ENCODE measurements around the gene MYO1H. TPM values are rescaled to one million over a fixed set of nuclear protein-coding genes. Genes with fewer than 3 reads are reported as not detected.

The MYO1H gene
- total and polyA plus RNA-seq, 2 of the 13 experiments (the other 11 are each of a cell fraction or from before 2014, with no cell fraction given): not detected

DNA sequence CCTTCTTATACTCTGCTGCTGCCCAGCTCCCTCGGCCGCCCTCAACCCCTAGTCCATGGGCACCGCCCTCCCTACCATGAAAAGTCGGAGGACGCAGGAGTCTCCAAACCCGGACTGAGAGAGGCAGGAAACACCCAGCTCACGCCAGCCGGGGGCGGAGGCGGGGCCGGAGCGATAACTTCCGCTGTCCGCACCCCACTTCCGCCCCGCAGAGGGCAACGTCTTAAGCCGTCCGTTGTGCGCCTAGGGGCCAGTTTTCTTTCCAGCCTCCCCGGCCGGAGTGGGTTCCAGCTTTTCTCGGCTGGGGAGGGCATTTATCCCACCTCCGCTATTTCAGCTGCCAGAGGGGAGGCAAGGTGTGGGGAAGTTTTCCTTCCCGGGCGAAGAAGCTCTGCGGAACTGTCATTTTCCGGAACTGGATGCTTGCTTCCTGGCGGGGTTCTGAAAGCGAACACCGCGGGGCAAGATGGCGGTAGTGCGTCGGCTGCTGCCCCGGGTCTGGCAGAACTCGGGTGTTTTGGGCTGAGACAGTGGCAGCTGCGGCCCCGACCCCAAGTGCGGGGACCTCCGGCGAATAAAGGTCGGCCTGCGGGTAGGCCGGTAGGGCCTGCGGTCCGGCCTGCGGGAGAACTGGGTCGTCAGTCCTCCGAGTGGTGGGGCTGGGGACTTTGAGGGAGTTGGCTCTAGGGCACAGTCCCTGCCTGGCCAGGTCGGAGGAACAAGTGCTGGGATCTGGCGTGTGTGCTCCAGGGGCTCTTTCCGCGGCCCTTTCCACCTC lies 129.7 kb downstream of the MYO1H start, which contains the start of the genes KCTD10 and UBE3B (continued):
- 0 out of 2 replicates have a peak, but pooled peaks have one; percentile 60 for TF ChIP-seq BRCA1 (CRISPR knock-in tag; IDR thresholded peaks at IDR 0.05)
- TF ChIP-seq ZNF20 (CRISPR knock-in tag; IDR thresholded peaks at IDR 0.05): peak; percentile 86; the same call in 1 of the 2 replicates
- TF ChIP-seq SOX13 (IDR thresholded peaks at IDR 0.05): no peak
- no peak for TF ChIP-seq SOX13 (CRISPR knock-in tag; conservative IDR thresholded peaks at IDR 0.05 in 1 of 2, IDR thresholded peaks at IDR 0.05 in 1 of 2)
- TF ChIP-seq NBN (conservative IDR thresholded peaks at IDR 0.05): no peak
- TF ChIP-seq, protein P1, sequence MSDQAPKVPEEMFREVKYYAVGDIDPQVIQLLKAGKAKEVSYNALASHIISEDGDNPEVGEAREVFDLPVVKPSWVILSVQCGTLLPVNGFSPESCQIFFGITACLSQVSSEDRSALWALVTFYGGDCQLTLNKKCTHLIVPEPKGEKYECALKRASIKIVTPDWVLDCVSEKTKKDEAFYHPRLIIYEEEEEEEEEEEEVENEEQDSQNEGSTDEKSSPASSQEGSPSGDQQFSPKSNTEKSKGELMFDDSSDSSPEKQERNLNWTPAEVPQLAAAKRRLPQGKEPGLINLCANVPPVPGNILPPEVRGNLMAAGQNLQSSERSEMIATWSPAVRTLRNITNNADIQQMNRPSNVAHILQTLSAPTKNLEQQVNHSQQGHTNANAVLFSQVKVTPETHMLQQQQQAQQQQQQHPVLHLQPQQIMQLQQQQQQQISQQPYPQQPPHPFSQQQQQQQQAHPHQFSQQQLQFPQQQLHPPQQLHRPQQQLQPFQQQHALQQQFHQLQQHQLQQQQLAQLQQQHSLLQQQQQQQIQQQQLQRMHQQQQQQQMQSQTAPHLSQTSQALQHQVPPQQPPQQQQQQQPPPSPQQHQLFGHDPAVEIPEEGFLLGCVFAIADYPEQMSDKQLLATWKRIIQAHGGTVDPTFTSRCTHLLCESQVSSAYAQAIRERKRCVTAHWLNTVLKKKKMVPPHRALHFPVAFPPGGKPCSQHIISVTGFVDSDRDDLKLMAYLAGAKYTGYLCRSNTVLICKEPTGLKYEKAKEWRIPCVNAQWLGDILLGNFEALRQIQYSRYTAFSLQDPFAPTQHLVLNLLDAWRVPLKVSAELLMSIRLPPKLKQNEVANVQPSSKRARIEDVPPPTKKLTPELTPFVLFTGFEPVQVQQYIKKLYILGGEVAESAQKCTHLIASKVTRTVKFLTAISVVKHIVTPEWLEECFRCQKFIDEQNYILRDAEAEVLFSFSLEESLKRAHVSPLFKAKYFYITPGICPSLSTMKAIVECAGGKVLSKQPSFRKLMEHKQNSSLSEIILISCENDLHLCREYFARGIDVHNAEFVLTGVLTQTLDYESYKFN (CRISPR knock-in tag; conservative IDR thresholded peaks at IDR 0.05): peak; percentile 23; the same call in 1 of the 2 replicates
- TF ChIP-seq ZNF549 (CRISPR knock-in tag; IDR thresholded peaks at IDR 0.05): no peak
- TF ChIP-seq ONECUT2 (CRISPR knock-in tag; IDR thresholded peaks at IDR 0.05): no peak
- TF ChIP-seq ZNF460 (CRISPR knock-in tag; IDR thresholded peaks at IDR 0.05; ENCODE audit: borderline replicate concordance): no peak
- TF ChIP-seq, protein P2, sequence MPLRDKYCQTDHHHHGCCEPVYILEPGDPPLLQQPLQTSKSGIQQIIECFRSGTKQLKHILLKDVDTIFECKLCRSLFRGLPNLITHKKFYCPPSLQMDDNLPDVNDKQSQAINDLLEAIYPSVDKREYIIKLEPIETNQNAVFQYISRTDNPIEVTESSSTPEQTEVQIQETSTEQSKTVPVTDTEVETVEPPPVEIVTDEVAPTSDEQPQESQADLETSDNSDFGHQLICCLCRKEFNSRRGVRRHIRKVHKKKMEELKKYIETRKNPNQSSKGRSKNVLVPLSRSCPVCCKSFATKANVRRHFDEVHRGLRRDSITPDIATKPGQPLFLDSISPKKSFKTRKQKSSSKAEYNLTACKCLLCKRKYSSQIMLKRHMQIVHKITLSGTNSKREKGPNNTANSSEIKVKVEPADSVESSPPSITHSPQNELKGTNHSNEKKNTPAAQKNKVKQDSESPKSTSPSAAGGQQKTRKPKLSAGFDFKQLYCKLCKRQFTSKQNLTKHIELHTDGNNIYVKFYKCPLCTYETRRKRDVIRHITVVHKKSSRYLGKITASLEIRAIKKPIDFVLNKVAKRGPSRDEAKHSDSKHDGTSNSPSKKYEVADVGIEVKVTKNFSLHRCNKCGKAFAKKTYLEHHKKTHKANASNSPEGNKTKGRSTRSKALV (CRISPR knock-in tag; IDR thresholded peaks at IDR 0.05): 0 out of 2 replicates have a peak, but pooled peaks have one; percentile 47
- TF ChIP-seq, protein P3, sequence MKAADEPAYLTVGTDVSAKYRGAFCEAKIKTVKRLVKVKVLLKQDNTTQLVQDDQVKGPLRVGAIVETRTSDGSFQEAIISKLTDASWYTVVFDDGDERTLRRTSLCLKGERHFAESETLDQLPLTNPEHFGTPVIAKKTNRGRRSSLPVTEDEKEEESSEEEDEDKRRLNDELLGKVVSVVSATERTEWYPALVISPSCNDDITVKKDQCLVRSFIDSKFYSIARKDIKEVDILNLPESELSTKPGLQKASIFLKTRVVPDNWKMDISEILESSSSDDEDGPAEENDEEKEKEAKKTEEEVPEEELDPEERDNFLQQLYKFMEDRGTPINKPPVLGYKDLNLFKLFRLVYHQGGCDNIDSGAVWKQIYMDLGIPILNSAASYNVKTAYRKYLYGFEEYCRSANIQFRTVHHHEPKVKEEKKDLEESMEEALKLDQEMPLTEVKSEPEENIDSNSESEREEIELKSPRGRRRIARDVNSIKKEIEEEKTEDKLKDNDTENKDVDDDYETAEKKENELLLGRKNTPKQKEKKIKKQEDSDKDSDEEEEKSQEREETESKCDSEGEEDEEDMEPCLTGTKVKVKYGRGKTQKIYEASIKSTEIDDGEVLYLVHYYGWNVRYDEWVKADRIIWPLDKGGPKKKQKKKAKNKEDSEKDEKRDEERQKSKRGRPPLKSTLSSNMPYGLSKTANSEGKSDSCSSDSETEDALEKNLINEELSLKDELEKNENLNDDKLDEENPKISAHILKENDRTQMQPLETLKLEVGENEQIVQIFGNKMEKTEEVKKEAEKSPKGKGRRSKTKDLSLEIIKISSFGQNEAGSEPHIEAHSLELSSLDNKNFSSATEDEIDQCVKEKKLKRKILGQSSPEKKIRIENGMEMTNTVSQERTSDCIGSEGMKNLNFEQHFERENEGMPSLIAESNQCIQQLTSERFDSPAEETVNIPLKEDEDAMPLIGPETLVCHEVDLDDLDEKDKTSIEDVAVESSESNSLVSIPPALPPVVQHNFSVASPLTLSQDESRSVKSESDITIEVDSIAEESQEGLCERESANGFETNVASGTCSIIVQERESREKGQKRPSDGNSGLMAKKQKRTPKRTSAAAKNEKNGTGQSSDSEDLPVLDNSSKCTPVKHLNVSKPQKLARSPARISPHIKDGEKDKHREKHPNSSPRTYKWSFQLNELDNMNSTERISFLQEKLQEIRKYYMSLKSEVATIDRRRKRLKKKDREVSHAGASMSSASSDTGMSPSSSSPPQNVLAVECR (CRISPR knock-in tag; IDR thresholded peaks at IDR 0.05; ENCODE audit: borderline replicate concordance): peak; percentile 85; the same call in 1 of the 2 replicates
- TF ChIP-seq, protein P4, sequence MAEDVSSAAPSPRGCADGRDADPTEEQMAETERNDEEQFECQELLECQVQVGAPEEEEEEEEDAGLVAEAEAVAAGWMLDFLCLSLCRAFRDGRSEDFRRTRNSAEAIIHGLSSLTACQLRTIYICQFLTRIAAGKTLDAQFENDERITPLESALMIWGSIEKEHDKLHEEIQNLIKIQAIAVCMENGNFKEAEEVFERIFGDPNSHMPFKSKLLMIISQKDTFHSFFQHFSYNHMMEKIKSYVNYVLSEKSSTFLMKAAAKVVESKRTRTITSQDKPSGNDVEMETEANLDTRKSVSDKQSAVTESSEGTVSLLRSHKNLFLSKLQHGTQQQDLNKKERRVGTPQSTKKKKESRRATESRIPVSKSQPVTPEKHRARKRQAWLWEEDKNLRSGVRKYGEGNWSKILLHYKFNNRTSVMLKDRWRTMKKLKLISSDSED (CRISPR knock-in tag; IDR thresholded peaks at IDR 0.05): no peak
- TF ChIP-seq, protein P5, sequence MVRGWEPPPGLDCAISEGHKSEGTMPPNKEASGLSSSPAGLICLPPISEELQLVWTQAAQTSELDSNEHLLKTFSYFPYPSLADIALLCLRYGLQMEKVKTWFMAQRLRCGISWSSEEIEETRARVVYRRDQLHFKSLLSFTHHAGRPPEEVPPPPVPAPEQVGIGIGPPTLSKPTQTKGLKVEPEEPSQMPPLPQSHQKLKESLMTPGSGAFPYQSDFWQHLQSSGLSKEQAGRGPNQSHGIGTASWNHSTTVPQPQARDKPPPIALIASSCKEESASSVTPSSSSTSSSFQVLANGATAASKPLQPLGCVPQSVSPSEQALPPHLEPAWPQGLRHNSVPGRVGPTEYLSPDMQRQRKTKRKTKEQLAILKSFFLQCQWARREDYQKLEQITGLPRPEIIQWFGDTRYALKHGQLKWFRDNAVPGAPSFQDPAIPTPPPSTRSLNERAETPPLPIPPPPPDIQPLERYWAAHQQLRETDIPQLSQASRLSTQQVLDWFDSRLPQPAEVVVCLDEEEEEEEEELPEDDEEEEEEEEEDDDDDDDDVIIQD (CRISPR knock-in tag; IDR thresholded peaks at IDR 0.05; ENCODE audit: low read depth): no peak
- 0 out of 2 replicates have a peak, but pooled peaks have one; percentile 17 for TF ChIP-seq ZNF292 (CRISPR knock-in tag; IDR thresholded peaks at IDR 0.05; ENCODE audit: borderline replicate concordance, low read depth)
- TF ChIP-seq NFATC3 (CRISPR knock-in tag; IDR thresholded peaks at IDR 0.05): no peak

Data from HepG2 (cell line).